ENCODE measurements around the gene DVL1. TPM values are rescaled to one million over a fixed set of nuclear protein-coding genes. Genes with fewer than 3 reads are reported as not detected.

The DVL1 gene
- total and polyA plus RNA-seq, 4 donors, result 39.2 to 79.1 (median 62.8) TPM

- Histone ChIP-seq H3K9ac (ENCODE audit: insufficient read depth in 1 of 2, low read length in 2 of 2) (no peak overlapping the region), H3K9me3 (ENCODE audit: control insufficient read depth in 4 of 4, insufficient read depth in 3 of 4, low read length in 3 of 4) (no peaks in the 10 kb centered on the region), H3K4me1 (ENCODE audit: control insufficient read depth in 5 of 5, insufficient read depth in 5 of 5, low read length in 5 of 5) (peaks cover 0 to 13% (median 0%) of the 10 kb centered on the region in 5 donors), H3K27ac (ENCODE audit: low read depth in 1 of 2, low read length in 1 of 2) (no peak overlapping the region), H3K4me3 (no peak overlapping the region), H3K27me3 (ENCODE audit: control insufficient read depth in 3 of 3, insufficient read depth in 3 of 3, low read length in 2 of 3) (no peaks in the 10 kb centered on the region), H3K36me3 (ENCODE audit: control insufficient read depth in 4 of 4, insufficient read depth in 4 of 4, low read length in 4 of 4) (peaks cover 0 to 52% (median 11%) of the 10 kb centered on the region in 4 donors)
- WGBS, 2 donors, result 93 to 96% methylated on average over 36 of the region's 36 CpGs
- ATAC-seq (ENCODE audit: insufficient read depth, low FRiP score), result no peak
- TF ChIP-seq CTCF (IDR thresholded peaks at IDR 0.05; ENCODE audit: control extremely low read depth, extremely low read depth), result no peak
- DNase-seq, result no peak
Observed at GRCh38 chr1:1340791-1341548, 8.2 kb downstream of the DVL1 start.

GRCh38 chr1:1340185-1340584, 9.0 kb downstream of the DVL1 start:
- no peak for ATAC-seq (ENCODE audit: insufficient read depth, low FRiP score)
- no peak for TF ChIP-seq CTCF (IDR thresholded peaks at IDR 0.05; ENCODE audit: control extremely low read depth, extremely low read depth)

GRCh38 chr1:1338278-1338677, 10.9 kb downstream of the DVL1 start:
- Histone ChIP-seq H3K36me3 (ENCODE audit: control insufficient read depth in 4 of 4, insufficient read depth in 4 of 4, low read length in 4 of 4) (peaks cover 4 to 60% (median 11%) of the 10 kb centered on the region in 4 donors), H3K9ac (ENCODE audit: insufficient read depth in 1 of 2, low read length in 2 of 2) (no peak overlapping the region), H3K4me3 (no peak overlapping the region), H3K27ac (ENCODE audit: low read depth in 1 of 2, low read length in 1 of 2) (no peak overlapping the region), H3K9me3 (ENCODE audit: control insufficient read depth in 4 of 4, insufficient read depth in 3 of 4, low read length in 3 of 4) (peaks cover 0 to 5% (median 0%) of the 10 kb centered on the region in 4 donors), H3K4me1 (ENCODE audit: control insufficient read depth in 5 of 5, insufficient read depth in 5 of 5, low read length in 5 of 5) (no peaks in the 10 kb centered on the region), H3K27me3 (ENCODE audit: control insufficient read depth in 3 of 3, insufficient read depth in 3 of 3, low read length in 2 of 3) (no peaks in the 10 kb centered on the region)
- ATAC-seq (ENCODE audit: insufficient read depth, low FRiP score) (no peak), DNase-seq (no peak)
- no peak for TF ChIP-seq CTCF (IDR thresholded peaks at IDR 0.05; ENCODE audit: control extremely low read depth, extremely low read depth)
- WGBS, 2 donors, result 96 to 98% methylated on average over 36 of the region's 36 CpGs

More at GRCh38 chr1:1340185-1340584, 9.0 kb downstream of the DVL1 start:
- peaks cover 0 to 6% (median 0%) of the 10 kb centered on the region in 5 donors for H3K4me1 ChIP-seq (ENCODE audit: control insufficient read depth in 5 of 5, insufficient read depth in 5 of 5, low read length in 5 of 5)
- H3K36me3 ChIP-seq (ENCODE audit: control insufficient read depth in 4 of 4, insufficient read depth in 4 of 4, low read length in 4 of 4), result peaks cover 4 to 58% (median 11%) of the 10 kb centered on the region in 4 donors
- no peak for DNase-seq
- H3K9ac ChIP-seq (ENCODE audit: insufficient read depth in 1 of 2, low read length in 2 of 2), result no peak overlapping the region
- no peak overlapping the region for H3K27ac ChIP-seq (ENCODE audit: low read depth in 1 of 2, low read length in 1 of 2)
- no peak overlapping the region for H3K4me3 ChIP-seq
- no peaks in the 10 kb centered on the region for H3K27me3 ChIP-seq (ENCODE audit: control insufficient read depth in 3 of 3, insufficient read depth in 3 of 3, low read length in 2 of 3)
- no peaks in the 10 kb centered on the region for H3K9me3 ChIP-seq (ENCODE audit: control insufficient read depth in 4 of 4, insufficient read depth in 3 of 4, low read length in 3 of 4)
- WGBS, 2 donors, result 94 to 96% methylated on average over 23 of the region's 23 CpGs

All from lung (tissue), 12 donors.